ENCODE data around the gene SNX5.
"Not testable (repeated sequence)": the region's sequence is repeated elsewhere in the genome, so short reads cannot be mapped to it uniquely, and the experiment has no call there.

The SNX5 gene

DNA sequence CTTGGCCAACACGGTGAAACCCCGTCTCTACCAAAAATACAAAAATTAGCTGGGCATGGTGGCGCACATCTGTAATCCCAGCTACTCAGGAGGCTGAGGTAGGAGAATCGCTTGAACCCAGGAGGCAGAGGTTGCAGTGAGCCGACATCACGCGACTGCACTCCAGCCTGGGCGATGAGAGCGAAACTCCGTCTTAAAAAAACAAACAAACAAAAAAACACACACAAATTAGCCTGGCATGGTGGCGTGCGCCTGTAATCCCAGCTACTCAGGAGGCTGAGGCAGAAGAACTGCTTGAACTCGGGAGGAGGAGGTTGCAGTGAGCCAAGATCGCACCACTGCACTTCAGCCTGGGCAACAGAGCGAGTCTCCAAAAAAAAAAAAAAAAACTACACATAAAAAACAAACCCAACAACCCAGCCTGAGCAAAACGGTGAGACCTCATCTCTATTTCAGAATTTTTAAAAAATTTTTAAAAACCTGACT lies 8.2 kb downstream of the SNX5 start:
- DNase-seq (ENCODE audit: low read depth): not testable (repeated sequence)

DNA sequence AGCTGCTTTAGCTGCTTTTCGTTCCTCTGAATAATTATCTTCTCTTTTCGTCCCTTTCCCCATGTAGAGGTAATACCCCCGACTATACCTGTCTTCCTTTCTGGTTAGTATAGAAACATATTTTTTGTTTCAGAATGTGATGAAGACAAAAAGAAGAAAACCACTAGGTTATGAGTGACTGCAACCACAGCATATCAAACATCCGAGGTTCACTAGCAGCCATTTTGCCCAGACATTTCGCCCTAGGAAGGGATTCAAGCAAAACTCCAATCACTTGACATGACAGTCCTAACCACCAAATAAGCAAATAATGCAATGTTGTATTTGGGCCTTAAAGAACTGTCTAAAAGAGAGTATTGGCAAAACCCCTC lies 9.4 kb downstream of the SNX5 start:
- DNase-seq (ENCODE audit: low read depth): no peak

DNA sequence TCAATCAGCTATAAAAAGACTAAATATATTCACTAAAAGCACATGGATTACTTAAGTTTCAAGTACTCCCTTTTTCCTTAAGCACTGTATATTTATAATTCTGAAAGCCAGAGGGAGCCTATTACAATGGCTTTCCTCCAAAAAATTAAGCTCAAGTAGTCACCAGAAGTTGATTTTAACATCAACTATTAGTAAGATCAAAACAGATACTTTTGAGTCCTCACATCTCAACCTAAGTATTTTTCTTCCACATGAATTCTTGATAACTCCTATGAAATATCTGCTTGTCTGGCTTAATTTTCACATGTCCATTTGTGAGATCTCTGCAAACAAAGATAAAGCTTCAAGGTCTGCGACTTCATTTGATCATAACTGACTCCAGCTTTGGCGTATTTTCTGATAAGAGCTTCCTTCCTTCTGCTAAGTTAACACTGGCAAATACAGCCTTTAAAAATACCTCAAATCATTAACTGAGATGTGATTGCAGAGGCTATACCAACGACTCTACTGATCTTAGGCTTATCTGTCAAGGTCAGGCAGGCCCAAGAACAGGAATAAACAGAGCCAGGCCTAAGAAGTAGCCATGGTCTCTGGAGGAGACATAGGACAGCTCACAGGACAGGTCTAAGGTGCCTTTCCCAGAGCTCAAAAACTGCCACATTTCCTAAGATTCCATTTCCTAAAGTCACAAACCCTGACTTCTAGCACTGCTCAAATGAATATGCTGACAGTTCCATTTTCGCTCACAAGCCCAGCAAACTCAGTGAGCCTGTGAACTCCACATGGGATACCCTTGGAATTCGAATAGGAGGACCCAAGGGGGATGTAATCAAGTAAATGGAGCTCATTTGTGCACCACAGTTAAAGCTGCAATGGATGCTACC lies 10.0 kb downstream of the SNX5 start:
- DNase-seq (ENCODE audit: low read depth): no peak

GRCh38 chr20:17957505-17958363 lies 10.9 kb downstream of the SNX5 start:
- no peak for DNase-seq (ENCODE audit: low read depth)

- no peak for DNase-seq (ENCODE audit: low read depth)
Measured at GRCh38 chr20:17956099-17956685, 12.4 kb downstream of the SNX5 start.

DNA sequence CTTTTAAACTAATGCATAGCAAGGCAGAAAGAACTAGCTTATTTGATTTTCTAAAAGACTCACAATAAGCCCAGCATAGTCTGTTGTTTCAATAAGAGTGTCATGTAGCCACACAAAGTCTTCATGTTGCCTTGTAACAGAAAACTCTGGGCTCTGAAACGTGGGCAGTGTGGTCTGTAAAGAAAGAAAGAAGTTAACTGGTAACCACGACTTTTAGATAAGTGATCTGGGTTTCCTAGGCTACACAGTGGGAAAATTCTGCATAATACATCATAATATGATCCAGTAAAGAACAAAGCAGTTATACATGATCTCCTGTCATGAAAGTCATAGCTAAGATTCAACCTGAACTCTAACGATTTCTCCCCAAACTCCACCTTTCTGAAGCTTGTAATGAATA lies 13.3 kb downstream of the SNX5 start:
- DNase-seq (ENCODE audit: low read depth): no peak

GRCh38 chr20:17953935-17954334 lies 14.7 kb downstream of the SNX5 start:
- DNase-seq (ENCODE audit: low read depth): no peak

DNA sequence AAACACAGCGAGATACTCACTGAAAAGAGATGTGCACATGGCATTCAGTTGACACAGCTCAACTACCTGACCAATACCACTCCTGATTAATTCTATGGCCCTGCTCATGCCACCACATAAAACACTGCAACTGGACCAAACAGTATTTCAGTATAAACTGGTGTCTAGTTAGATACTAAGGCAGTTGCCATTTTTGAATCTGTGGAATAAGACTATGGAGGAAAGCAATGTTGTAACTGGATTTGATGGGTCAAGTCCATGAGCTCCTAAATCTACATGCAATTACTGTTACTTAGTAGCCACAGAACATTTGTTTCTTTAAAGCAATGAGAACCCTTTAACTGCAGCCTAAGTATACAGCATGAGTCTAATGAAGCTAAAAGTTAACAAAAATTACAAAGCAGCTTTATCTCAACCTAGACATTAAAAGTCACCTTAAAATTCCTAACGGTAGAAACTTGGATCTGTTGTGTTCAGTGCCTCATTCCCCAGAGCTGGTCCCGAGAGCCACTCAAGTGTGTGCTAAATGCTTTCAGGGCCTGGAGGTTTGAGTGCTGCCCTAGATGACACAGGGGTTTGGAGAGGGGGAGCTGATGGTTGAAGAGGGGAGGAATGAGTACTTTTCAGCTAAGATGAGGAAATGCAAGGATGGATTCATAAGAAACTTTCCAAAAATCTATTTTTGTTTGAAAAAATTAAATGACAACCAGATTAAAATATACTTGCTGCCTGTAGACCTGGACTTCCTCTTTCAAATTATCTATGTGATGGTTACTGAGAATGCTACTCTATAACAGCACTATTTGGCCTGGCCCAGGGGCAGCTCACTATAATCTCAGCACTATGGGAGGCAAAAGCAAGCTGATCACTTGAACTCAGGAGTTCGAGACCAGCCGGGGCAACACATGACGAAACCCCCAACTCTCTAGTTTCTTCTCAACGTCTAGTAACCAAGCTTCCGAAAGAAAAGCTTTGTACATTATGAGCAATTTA lies 15.6 kb downstream of the SNX5 start:
- DNase-seq (ENCODE audit: low read depth): no peak

DNA sequence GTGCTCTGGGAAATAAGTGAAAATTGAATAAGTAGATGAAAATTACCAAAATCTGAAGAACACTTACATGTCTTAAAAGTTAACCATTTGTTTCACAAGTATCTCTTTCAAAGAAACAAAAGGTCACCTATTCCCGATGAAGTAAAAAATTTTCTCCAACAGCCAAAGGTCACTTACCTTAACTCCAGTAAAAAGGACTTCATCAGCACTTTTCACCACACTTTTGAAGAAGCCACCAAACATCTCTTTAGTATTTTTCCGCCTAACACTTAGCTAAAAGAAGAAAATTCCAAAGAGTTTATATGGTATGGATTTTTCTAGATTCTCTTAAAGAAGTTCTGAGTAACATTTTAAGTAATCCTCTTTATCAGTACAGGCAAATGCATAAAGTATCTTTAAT lies 17.3 kb downstream of the SNX5 start:
- no peak for DNase-seq (ENCODE audit: low read depth)

- no peak for DNase-seq (ENCODE audit: low read depth)
Measured at GRCh38 chr20:17950670-17951069, 17.9 kb downstream of the SNX5 start.

- no peak for DNase-seq (ENCODE audit: low read depth)
Measured at GRCh38 chr20:17949899-17950298, 18.7 kb downstream of the SNX5 start.

DNA sequence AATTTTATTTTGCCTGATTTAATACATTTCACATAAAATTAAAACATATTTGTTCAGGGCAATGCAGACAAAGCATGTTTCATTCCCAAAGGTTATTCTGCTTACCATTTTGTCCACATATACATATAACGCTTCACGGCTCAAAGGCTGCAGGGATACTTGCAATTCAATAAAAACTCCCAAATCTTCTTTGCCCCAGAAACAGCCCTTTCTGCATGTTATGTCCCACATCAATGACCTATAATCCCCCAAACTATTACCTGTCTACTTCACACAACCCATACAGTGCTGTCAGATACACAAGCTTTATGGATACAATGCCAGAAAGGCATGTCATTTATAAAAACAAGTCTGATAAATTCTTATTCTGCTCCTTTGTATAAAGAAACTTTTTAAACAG lies 20.2 kb downstream of the SNX5 start:
- no peak for DNase-seq (ENCODE audit: low read depth)

DNA sequence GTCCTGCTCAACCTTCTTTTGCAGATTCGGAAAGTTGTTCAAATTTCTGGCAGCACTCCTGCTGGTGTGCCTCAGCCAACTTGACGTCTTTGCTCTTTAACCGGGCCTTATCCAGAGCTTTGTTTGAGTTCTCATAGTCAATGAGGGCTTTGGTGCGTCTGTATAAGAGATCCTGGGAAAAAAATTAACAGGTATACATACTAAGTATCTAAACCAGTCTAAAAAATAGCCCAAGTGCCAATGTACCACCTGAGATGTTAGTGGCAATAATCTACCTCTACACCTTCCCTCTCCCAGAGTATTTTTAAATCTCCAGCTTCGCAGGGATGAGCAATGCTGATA lies 21.1 kb downstream of the SNX5 start:
- DNase-seq (ENCODE audit: low read depth): no peak

GRCh38 chr20:17946572-17947473 lies 21.8 kb downstream of the SNX5 start:
- no peak for DNase-seq (ENCODE audit: low read depth)

GRCh38 chr20:17946040-17946439 lies 22.6 kb downstream of the SNX5 start:
- no peak for DNase-seq (ENCODE audit: low read depth)

GRCh38 chr20:17944854-17945474 lies 23.6 kb downstream of the SNX5 start:
- DNase-seq (ENCODE audit: low read depth): no peak

GRCh38 chr20:17943343-17943742 lies 25.3 kb downstream of the SNX5 start:
- DNase-seq (ENCODE audit: low read depth): no peak

- DNase-seq (ENCODE audit: low read depth): no peak
Measured at GRCh38 chr20:17941826-17942196, 26.8 kb downstream of the SNX5 start.

DNA sequence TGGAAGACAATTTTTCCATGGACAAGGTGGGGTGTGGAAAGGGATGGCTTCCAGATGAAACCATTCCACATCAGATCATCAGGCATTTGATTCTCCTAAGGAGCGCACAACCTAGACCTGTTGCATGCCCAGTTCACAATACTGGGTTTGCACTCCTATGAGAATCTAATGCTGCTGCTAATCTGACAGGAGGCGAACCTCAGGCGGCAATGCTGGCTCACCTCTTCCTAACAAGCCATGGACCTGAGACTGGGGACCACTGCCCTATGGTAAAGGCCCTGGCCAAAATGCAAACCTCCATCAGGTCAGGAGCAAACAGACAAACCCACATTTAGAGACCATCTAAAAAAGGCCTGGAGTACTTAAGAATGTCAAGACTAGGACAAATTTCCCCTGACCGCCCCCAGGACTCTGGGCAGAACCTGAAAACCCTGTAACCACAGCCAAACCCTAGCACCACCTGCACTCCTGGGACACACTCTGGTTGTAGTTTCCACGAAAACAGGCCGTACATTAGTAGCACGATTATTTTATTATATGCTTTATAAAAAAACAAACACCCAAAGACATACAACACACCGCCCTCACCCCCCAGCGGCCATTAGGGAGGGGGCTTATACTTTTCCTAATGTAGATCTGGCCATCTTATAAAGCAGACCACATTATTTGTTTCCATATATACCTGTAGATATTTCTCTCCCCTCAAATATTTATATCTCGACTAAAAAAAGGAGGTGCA lies 27.3 kb downstream of the SNX5 start:
- DNase-seq (ENCODE audit: low read depth): no peak

All from activated T-helper 9 cell treated with anti-CD3 and anti-CD28 coated beads, Interleukin-2, amount 50 U/mL, for 16 hours (primary cell).